Hepatocyte (in vitro differentiated cells): ENCODE data around the gene NPLOC4. TPM values are rescaled to one million over a fixed set of nuclear protein-coding genes. Genes with fewer than 3 reads are reported as not detected.

Experiments
- DNase-seq: peaks from one replicate; pipeline ENCODE4 v3.0.0-alpha.2; 2016; ENCODE audit warnings: low spot score
- H2AFZ ChIP-seq: fragments of 200-600 bp; sonication (generic); 2 replicates; pipeline ENCODE4 v1.6.0; 2016; ENCODE audit warnings: antibody characterized with exemption, mild to moderate bottlenecking
- H3K27ac ChIP-seq: fragments of 200-600 bp; sonication (generic); 2 replicates; pipeline ENCODE4 v1.5.1; 2016; ENCODE audit warnings: mild to moderate bottlenecking
- H3K27me3 ChIP-seq: fragments of 200-600 bp; sonication (generic); 2 replicates; pipeline ENCODE4 v1.6.1; 2016
- H3K36me3 ChIP-seq: fragments of 200-600 bp; sonication (generic); replicated peaks from 2 replicates; pipeline ENCODE4 v1.5.1; 2016; ENCODE audit warnings: low read depth; ENCODE audit not compliant: insufficient read depth
- H3K4me1 ChIP-seq: fragments of 200-600 bp; sonication (generic); 2 replicates; pipeline ENCODE4 v1.5.1; 2016; ENCODE audit warnings: mild to moderate bottlenecking, moderate library complexity; ENCODE audit not compliant: insufficient read depth
- H3K4me2 ChIP-seq: fragments of 200-600 bp; sonication (generic); 2 replicates; pipeline ENCODE4 v1.6.0; 2016
- H3K4me3 ChIP-seq: fragments of 200-600 bp; sonication (generic); 2 replicates; pipeline ENCODE4 v1.5.1; 2016; ENCODE audit warnings: mild to moderate bottlenecking
- H3K79me2 ChIP-seq: fragments of 200-600 bp; sonication (generic); 2 replicates; pipeline ENCODE4 v1.6.0; 2017; ENCODE audit warnings: mild to moderate bottlenecking
- H3K9me2 ChIP-seq: fragments of 200-600 bp; sonication (generic); replicated peaks from 2 replicates; pipeline ENCODE4 v1.6.0; 2017; ENCODE audit warnings: mild to moderate bottlenecking; ENCODE audit not compliant: insufficient read depth
- H3K9me3 ChIP-seq: fragments of 200-600 bp; sonication (generic); 2 replicates; pipeline ENCODE4 v1.5.1; 2016; ENCODE audit warnings: low read depth, mild to moderate bottlenecking
- H4K20me1 ChIP-seq: fragments of 200-600 bp; sonication (generic); 2 replicates; pipeline ENCODE4 v1.6.0; 2016; ENCODE audit warnings: mild to moderate bottlenecking; ENCODE audit not compliant: insufficient read depth, poor library complexity, severe bottlenecking
- EZH2 ChIP-seq: fragments of 200-600 bp; sonication (generic); IDR thresholded peaks from 2 replicates; pipeline ENCODE4 v1.6.1; 2016; ENCODE audit warnings: antibody characterized with exemption, mild to moderate bottlenecking, borderline replicate concordance
- EZH2phosphoT487 ChIP-seq: fragments of 200-600 bp; sonication (generic); IDR thresholded peaks from one replicate; pipeline ENCODE4 v1.6.1; 2018; ENCODE audit warnings: antibody characterized with exemption, mild to moderate bottlenecking, low read depth, moderate library complexity; ENCODE audit not compliant: unreplicated experiment, severe bottlenecking
- WGBS: methylation state at CpG from one replicate; pipeline ENCODE4 v1.1.6; 2016; ENCODE audit warnings: low lambda C conversion rate; ENCODE audit errors: missing lambda C conversion rate; 5-methylcytosine and 5-hydroxymethylcytosine counted together
- polyA plus RNA-seq: library from polyadenylated mRNA; unstranded; fragments of >200 nt; fragmentation: Nextera tagmentation; extraction: Ambion mirVana; gene quantifications from 2 replicates; pipeline ENCODE4 v1.2.1, GENCODE V29; 2016
- total RNA-seq: library from RNA; depleted of rRNA; stranded (reverse); fragments of >200 nt; gene quantifications from 2 replicates; pipeline ENCODE4 v1.2.3, GENCODE V29; 2014
- TF ChIP-seq, protein P1 (sequence below): fragments of 200-600 bp; sonication (generic); IDR thresholded peaks from 2 replicates; pipeline ENCODE4 v1.5.1; 2016; ENCODE audit warnings: antibody characterized with exemption, mild to moderate bottlenecking; ENCODE audit not compliant: poor library complexity

NPLOC4 gene
- total and polyA plus RNA-seq, 2 experiments from 2014 or later, result 53.7 to 54.6 TPM

GRCh38 chr17:81607431-81607830 is 29.5 kb downstream of the NPLOC4 start:
- Histone ChIP-seq H4K20me1 (no peaks in the 10 kb centered on the region), H3K27me3 (no peaks in the 10 kb centered on the region), H3K4me3 (no peak overlapping the region), H2AFZ (no peak overlapping the region), H3K9me2 (no peaks in the 10 kb centered on the region), H3K4me2 (no peak overlapping the region), H3K79me2 (peaks cover 9% of the 10 kb centered on the region), H3K27ac (no peak overlapping the region), H3K4me1 (no peaks in the 10 kb centered on the region), H3K9me3 (no peaks in the 10 kb centered on the region), H3K36me3 (no peaks in the 10 kb centered on the region)
- 95% methylated on average over 6 of the region's 6 CpGs for WGBS
- DNase-seq, result no peak
- TF ChIP-seq EZH2 (no peak), EZH2phosphoT487 (no peak)
- TF ChIP-seq, protein P1, sequence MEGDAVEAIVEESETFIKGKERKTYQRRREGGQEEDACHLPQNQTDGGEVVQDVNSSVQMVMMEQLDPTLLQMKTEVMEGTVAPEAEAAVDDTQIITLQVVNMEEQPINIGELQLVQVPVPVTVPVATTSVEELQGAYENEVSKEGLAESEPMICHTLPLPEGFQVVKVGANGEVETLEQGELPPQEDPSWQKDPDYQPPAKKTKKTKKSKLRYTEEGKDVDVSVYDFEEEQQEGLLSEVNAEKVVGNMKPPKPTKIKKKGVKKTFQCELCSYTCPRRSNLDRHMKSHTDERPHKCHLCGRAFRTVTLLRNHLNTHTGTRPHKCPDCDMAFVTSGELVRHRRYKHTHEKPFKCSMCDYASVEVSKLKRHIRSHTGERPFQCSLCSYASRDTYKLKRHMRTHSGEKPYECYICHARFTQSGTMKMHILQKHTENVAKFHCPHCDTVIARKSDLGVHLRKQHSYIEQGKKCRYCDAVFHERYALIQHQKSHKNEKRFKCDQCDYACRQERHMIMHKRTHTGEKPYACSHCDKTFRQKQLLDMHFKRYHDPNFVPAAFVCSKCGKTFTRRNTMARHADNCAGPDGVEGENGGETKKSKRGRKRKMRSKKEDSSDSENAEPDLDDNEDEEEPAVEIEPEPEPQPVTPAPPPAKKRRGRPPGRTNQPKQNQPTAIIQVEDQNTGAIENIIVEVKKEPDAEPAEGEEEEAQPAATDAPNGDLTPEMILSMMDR, result no peak

GRCh38 chr17:81603846-81604610 is 32.9 kb downstream of the NPLOC4 start:
- no peaks in the 10 kb centered on the region for H3K9me2 ChIP-seq
- no peak overlapping the region for H2AFZ ChIP-seq
- no peak overlapping the region for H3K27ac ChIP-seq
- TF ChIP-seq EZH2phosphoT487 (no peak), EZH2 (no peak)
- TF ChIP-seq, protein P1, result no peak
- H3K4me2 ChIP-seq, result no peak overlapping the region
- peaks cover 13% of the 10 kb centered on the region for H3K79me2 ChIP-seq
- H3K4me3 ChIP-seq, result no peak overlapping the region
- WGBS, result 89% methylated on average over 11 of the region's 11 CpGs
- no peaks in the 10 kb centered on the region for H3K27me3 ChIP-seq
- no peaks in the 10 kb centered on the region for H3K4me1 ChIP-seq
- H3K36me3 ChIP-seq, result no peaks in the 10 kb centered on the region
- no peak for DNase-seq
- H3K9me3 ChIP-seq, result no peaks in the 10 kb centered on the region
- peaks cover 10% of the 10 kb centered on the region for H4K20me1 ChIP-seq

DNA sequence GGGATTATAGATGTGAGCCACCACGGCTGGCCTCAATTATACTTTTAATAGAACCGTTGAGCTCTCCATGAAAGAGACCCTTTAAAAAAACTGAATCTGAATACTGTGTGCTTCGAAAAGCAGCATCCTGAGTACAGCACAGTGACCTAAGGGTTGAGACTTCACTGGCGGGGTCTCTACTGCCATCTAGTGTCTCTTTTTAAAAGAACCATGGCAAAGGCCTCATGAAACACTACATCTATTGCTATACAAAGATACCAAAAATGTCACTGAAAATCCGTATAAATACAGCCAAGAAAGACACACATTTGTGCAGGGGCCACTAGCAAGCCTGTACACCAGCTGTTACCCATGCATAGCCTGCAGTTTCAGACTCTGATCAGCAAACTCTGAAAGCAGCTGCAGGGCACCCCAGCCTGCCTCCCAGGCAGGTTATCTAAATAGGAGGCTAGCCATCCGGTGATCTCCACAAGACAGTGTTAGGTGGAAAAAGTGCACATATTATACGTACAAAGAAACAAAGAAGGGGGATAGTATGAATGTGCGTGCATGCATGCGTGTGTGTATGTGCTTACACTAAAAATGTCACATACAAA is 35.3 kb downstream of the NPLOC4 start:
- no peak overlapping the region for H3K27ac ChIP-seq
- peak; percentile 80 for DNase-seq
- no peak for TF ChIP-seq EZH2phosphoT487
- TF ChIP-seq, protein P1, result peak; percentile 78
- 48% methylated on average over 9 of the region's 9 CpGs for WGBS
- no peaks in the 10 kb centered on the region for H3K9me3 ChIP-seq
- no peaks in the 10 kb centered on the region for H3K4me1 ChIP-seq
- H2AFZ ChIP-seq, result no peak overlapping the region
- no peak overlapping the region for H3K4me2 ChIP-seq
- no peak overlapping the region for H3K4me3 ChIP-seq
- H4K20me1 ChIP-seq, result peaks cover 10% of the 10 kb centered on the region
- no peaks in the 10 kb centered on the region for H3K9me2 ChIP-seq
- H3K36me3 ChIP-seq, result no peaks in the 10 kb centered on the region
- H3K79me2 ChIP-seq, result peaks cover 11% of the 10 kb centered on the region
- H3K27me3 ChIP-seq, result no peaks in the 10 kb centered on the region
